ENCODE results near the gene NUTM2F.
"Not testable (repeated sequence)": the region's sequence is repeated elsewhere in the genome, so short reads cannot be mapped to it uniquely, and the experiment has no call there.

GRCh38 chr9:94325583-94325982 is 2.9 kb downstream of the NUTM2F start:
- TF ChIP-seq, protein P1, sequence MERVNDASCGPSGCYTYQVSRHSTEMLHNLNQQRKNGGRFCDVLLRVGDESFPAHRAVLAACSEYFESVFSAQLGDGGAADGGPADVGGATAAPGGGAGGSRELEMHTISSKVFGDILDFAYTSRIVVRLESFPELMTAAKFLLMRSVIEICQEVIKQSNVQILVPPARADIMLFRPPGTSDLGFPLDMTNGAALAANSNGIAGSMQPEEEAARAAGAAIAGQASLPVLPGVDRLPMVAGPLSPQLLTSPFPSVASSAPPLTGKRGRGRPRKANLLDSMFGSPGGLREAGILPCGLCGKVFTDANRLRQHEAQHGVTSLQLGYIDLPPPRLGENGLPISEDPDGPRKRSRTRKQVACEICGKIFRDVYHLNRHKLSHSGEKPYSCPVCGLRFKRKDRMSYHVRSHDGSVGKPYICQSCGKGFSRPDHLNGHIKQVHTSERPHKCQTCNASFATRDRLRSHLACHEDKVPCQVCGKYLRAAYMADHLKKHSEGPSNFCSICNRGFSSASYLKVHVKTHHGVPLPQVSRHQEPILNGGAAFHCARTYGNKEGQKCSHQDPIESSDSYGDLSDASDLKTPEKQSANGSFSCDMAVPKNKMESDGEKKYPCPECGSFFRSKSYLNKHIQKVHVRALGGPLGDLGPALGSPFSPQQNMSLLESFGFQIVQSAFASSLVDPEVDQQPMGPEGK (CRISPR knock-in tag; IDR thresholded peaks at IDR 0.05; ENCODE audit: borderline replicate concordance), result not testable (repeated sequence)
- not testable (repeated sequence) for TF ChIP-seq TOX (CRISPR knock-in tag; IDR thresholded peaks at IDR 0.05; ENCODE audit: borderline replicate concordance); PPARA (CRISPR knock-in tag; IDR thresholded peaks at IDR 0.05; ENCODE audit: borderline replicate concordance); POU6F1 (CRISPR knock-in tag; IDR thresholded peaks at IDR 0.05; ENCODE audit: borderline replicate concordance, low read depth); ZFP30 (CRISPR knock-in tag; IDR thresholded peaks at IDR 0.05); ARNTL (CRISPR knock-in tag; IDR thresholded peaks at IDR 0.05; ENCODE audit: borderline replicate concordance, low read depth)

Data from SK-N-SH treated with all-trans-retinoic acid at 6 μM for 48 hours (cell line).